Neural cell (in vitro differentiated cells): ENCODE data around the gene HSFX4.

ENCODE experiments used
- CTCF ChIP-seq: fragments of 450-650 bp; IDR thresholded peaks from 2 replicates; pipeline ENCODE4 v1.5.1; 2014; ENCODE audit warnings: antibody characterized with exemption, mild to moderate bottlenecking, moderate library complexity; ENCODE audit not compliant: poor library complexity, severe bottlenecking
- EP300 ChIP-seq: fragments of 450-650 bp; conservative IDR thresholded peaks from 2 replicates; pipeline ENCODE4 v1.6.1; 2014; ENCODE audit warnings: antibody characterized with exemption, mild to moderate bottlenecking, moderate library complexity; ENCODE audit not compliant: poor library complexity, severe bottlenecking
- EZH2 ChIP-seq: fragments of 200-600, 300-800 bp; shearing (Covaris generic), sonication (generic); IDR thresholded peaks from 2 replicates; pipeline ENCODE4 v1.6.1; 2014; ENCODE audit warnings: antibody characterized with exemption, low read length, borderline replicate concordance, mild to moderate bottlenecking; ENCODE audit not compliant: insufficient read depth, poor library complexity, severe bottlenecking
- POLR2AphosphoS5 ChIP-seq: IDR thresholded peaks from 2 replicates; pipeline ENCODE4 v1.6.1; 2012
- RAD21 ChIP-seq: fragments of 450-650 bp; conservative IDR thresholded peaks from 2 replicates; pipeline ENCODE4 v1.6.1; 2014; ENCODE audit warnings: antibody characterized with exemption, mild to moderate bottlenecking, moderate library complexity
- SMC3 ChIP-seq: fragments of 450-650 bp; conservative IDR thresholded peaks from 2 replicates; pipeline ENCODE4 v1.6.1; 2014; ENCODE audit warnings: antibody characterized with exemption, mild to moderate bottlenecking, moderate library complexity; ENCODE audit not compliant: poor library complexity
- TF ChIP-seq, protein P1 (sequence below): IDR thresholded peaks from 2 replicates; pipeline ENCODE4 v1.6.1; 2012; ENCODE audit warnings: borderline replicate concordance

GRCh38 chrX:149898554-149898953 lies 30.8 kb upstream of the HSFX4 start:
- TF ChIP-seq RAD21 (no peak), EP300 (no peak), EZH2 (no peak), CTCF (no peak), POLR2AphosphoS5 (no peak), SMC3 (no peak)
- TF ChIP-seq, protein P1, sequence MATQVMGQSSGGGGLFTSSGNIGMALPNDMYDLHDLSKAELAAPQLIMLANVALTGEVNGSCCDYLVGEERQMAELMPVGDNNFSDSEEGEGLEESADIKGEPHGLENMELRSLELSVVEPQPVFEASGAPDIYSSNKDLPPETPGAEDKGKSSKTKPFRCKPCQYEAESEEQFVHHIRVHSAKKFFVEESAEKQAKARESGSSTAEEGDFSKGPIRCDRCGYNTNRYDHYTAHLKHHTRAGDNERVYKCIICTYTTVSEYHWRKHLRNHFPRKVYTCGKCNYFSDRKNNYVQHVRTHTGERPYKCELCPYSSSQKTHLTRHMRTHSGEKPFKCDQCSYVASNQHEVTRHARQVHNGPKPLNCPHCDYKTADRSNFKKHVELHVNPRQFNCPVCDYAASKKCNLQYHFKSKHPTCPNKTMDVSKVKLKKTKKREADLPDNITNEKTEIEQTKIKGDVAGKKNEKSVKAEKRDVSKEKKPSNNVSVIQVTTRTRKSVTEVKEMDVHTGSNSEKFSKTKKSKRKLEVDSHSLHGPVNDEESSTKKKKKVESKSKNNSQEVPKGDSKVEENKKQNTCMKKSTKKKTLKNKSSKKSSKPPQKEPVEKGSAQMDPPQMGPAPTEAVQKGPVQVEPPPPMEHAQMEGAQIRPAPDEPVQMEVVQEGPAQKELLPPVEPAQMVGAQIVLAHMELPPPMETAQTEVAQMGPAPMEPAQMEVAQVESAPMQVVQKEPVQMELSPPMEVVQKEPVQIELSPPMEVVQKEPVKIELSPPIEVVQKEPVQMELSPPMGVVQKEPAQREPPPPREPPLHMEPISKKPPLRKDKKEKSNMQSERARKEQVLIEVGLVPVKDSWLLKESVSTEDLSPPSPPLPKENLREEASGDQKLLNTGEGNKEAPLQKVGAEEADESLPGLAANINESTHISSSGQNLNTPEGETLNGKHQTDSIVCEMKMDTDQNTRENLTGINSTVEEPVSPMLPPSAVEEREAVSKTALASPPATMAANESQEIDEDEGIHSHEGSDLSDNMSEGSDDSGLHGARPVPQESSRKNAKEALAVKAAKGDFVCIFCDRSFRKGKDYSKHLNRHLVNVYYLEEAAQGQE, result no peak
